ENCODE measurements around the gene SGTA.
A peak's percentile ranks its signal among the peaks of the same experiment; 100 is the strongest.

Gene SGTA

GRCh38 chr19:2769218-2769617, 13.9 kb downstream of the SGTA start:
- H3K4me3 ChIP-seq: no peak overlapping the region
- H3K9ac ChIP-seq: peak overlapping the region in 8 of 11 experiments; percentile 33 to 76 (median 70); a peak in 12 of 22 replicates
- no peak for TF ChIP-seq Cebpa-rat (IDR thresholded peaks at IDR 0.05)
- peak overlapping the region; percentile 30 to 98 (median 92); a peak in 18 of 22 replicates for H3K4me2 ChIP-seq
- peaks cover 40 to 52% (median 45%) of the 10 kb centered on the region in 10 experiments for H3K4me1 ChIP-seq
- H4K20me1 ChIP-seq: peaks cover 57 to 88% (median 68%) of the 10 kb centered on the region in 11 experiments
- peak overlapping the region in 10 of 11 experiments; percentile 27 to 89 (median 80); a peak in 18 of 22 replicates for H3K27ac ChIP-seq
- no peaks in the 10 kb centered on the region for H3K9me3 ChIP-seq (replicated peaks in 1 of 11)
- H3K36me3 ChIP-seq: peaks cover 50 to 76% (median 65%) of the 10 kb centered on the region in 11 experiments
- H3K27me3 ChIP-seq: no peaks in the 10 kb centered on the region

- H3K36me3 ChIP-seq: peaks cover 57 to 76% (median 68%) of the 10 kb centered on the region in 11 experiments
- peaks cover 37 to 45% (median 39%) of the 10 kb centered on the region in 10 experiments for H3K4me1 ChIP-seq
- H4K20me1 ChIP-seq: peaks cover 51 to 84% (median 69%) of the 10 kb centered on the region in 11 experiments
- no peak for TF ChIP-seq Cebpa-rat (IDR thresholded peaks at IDR 0.05)
- no peaks in the 10 kb centered on the region for H3K9me3 ChIP-seq (replicated peaks in 1 of 11)
- no peaks in the 10 kb centered on the region for H3K27me3 ChIP-seq
- no peak overlapping the region for H3K4me3 ChIP-seq
- peak overlapping the region in 9 of 11 experiments; percentile 69 to 89 (median 81); a peak in 16 of 22 replicates for H3K27ac ChIP-seq
- peak overlapping the region in 3 of 11 experiments; percentile 88 to 97 (median 92); a peak in 2 of 22 replicates for H3K4me2 ChIP-seq
- H3K9ac ChIP-seq: peak overlapping the region in 7 of 11 experiments; percentile 5 to 76 (median 72); a peak in 8 of 22 replicates
These were observed 14.5 kb downstream of the SGTA start for GRCh38 chr19:2768365-2769132.

- no peak overlapping the region for H3K4me2 ChIP-seq
- H3K4me3 ChIP-seq: no peak overlapping the region
- peaks cover 50 to 91% (median 77%) of the 10 kb centered on the region in 11 experiments for H4K20me1 ChIP-seq
- H3K36me3 ChIP-seq: peaks cover 66 to 84% (median 77%) of the 10 kb centered on the region in 11 experiments
- H3K27me3 ChIP-seq: no peaks in the 10 kb centered on the region
- peak overlapping the region in 7 of 11 experiments; percentile 3 to 89 (median 80); a peak in 8 of 22 replicates for H3K27ac ChIP-seq
- no peak for TF ChIP-seq Cebpa-rat (IDR thresholded peaks at IDR 0.05)
- peak overlapping the region in 2 of 11 experiments; percentile 13 to 14; a peak in 1 of 22 replicates for H3K9ac ChIP-seq
- H3K9me3 ChIP-seq (replicated peaks in 1 of 11): no peaks in the 10 kb centered on the region
- H3K4me1 ChIP-seq: peaks cover 36 to 45% (median 38%) of the 10 kb centered on the region in 10 experiments
These were observed 15.4 kb downstream of the SGTA start for GRCh38 chr19:2767688-2768087.

GRCh38 chr19:2766594-2767372, 16.3 kb downstream of the SGTA start:
- TF ChIP-seq Cebpa-rat (IDR thresholded peaks at IDR 0.05): no peak
- Histone ChIP-seq H3K27ac (peak overlapping the region in 2 of 11 experiments; percentile 6 to 81; a peak in 3 of 22 replicates), H3K9ac (no peak overlapping the region), H3K4me2 (no peak overlapping the region), H3K36me3 (peaks cover 75 to 89% (median 80%) of the 10 kb centered on the region in 11 experiments), H3K9me3 (replicated peaks in 1 of 11) (no peaks in the 10 kb centered on the region), H3K4me1 (peaks cover 27 to 36% (median 29%) of the 10 kb centered on the region in 10 experiments), H3K27me3 (no peaks in the 10 kb centered on the region), H3K4me3 (no peak overlapping the region), H4K20me1 (peaks cover 41 to 91% (median 77%) of the 10 kb centered on the region in 11 experiments)

GRCh38 chr19:2765376-2765775, 17.7 kb downstream of the SGTA start:
- Histone ChIP-seq H4K20me1 (peaks cover 30 to 91% (median 76%) of the 10 kb centered on the region in 11 experiments), H3K36me3 (peaks cover 87 to 92% (median 90%) of the 10 kb centered on the region in 11 experiments), H3K4me1 (peaks cover 13 to 29% (median 21%) of the 10 kb centered on the region in 10 experiments), H3K9me3 (replicated peaks in 1 of 11) (no peaks in the 10 kb centered on the region), H3K27me3 (no peaks in the 10 kb centered on the region), H3K27ac (no peak overlapping the region), H3K4me3 (no peak overlapping the region), H3K9ac (0 out of 22 replicates have a peak overlapping the region, but pooled peaks of 1 of the 11 experiments have one; percentile 5), H3K4me2 (no peak overlapping the region)
- TF ChIP-seq Cebpa-rat (IDR thresholded peaks at IDR 0.05): no peak

GRCh38 chr19:2764945-2765344, 18.1 kb downstream of the SGTA start:
- Histone ChIP-seq H3K9ac (0 out of 22 replicates have a peak overlapping the region, but pooled peaks of 2 of the 11 experiments have one; percentile 5 to 29), H3K4me1 (peaks cover 11 to 28% (median 21%) of the 10 kb centered on the region in 10 experiments), H3K36me3 (peaks cover 89 to 96% (median 94%) of the 10 kb centered on the region in 11 experiments), H3K4me2 (no peak overlapping the region), H4K20me1 (peaks cover 25 to 91% (median 77%) of the 10 kb centered on the region in 11 experiments), H3K4me3 (no peak overlapping the region), H3K27ac (no peak overlapping the region), H3K9me3 (replicated peaks in 1 of 11) (no peaks in the 10 kb centered on the region), H3K27me3 (no peaks in the 10 kb centered on the region)
- no peak for TF ChIP-seq Cebpa-rat (IDR thresholded peaks at IDR 0.05)

- peaks cover 87 to 100% (median 98%) of the 10 kb centered on the region in 11 experiments for H3K36me3 ChIP-seq
- H3K4me3 ChIP-seq: no peak overlapping the region
- TF ChIP-seq Cebpa-rat (IDR thresholded peaks at IDR 0.05): no peak
- H3K27me3 ChIP-seq: no peaks in the 10 kb centered on the region
- H4K20me1 ChIP-seq: peaks cover 20 to 92% (median 77%) of the 10 kb centered on the region in 11 experiments; a peak in 21 of 22 replicates
- H3K9ac ChIP-seq: no peak overlapping the region
- no peaks in the 10 kb centered on the region for H3K9me3 ChIP-seq (replicated peaks in 1 of 11)
- peaks cover 13 to 28% (median 21%) of the 10 kb centered on the region in 10 experiments for H3K4me1 ChIP-seq
- H3K27ac ChIP-seq: no peak overlapping the region
- H3K4me2 ChIP-seq: no peak overlapping the region
These were observed 19.4 kb downstream of the SGTA start for GRCh38 chr19:2763687-2764086.

GRCh38 chr19:2762783-2763496, 20.1 kb downstream of the SGTA start:
- no peak overlapping the region for H3K4me3 ChIP-seq
- H3K4me2 ChIP-seq: no peak overlapping the region
- 0 out of 22 replicates have a peak overlapping the region, but pooled peaks of 1 of the 11 experiments have one; percentile 15 for H3K27ac ChIP-seq
- peaks cover 84 to 100% (median 98%) of the 10 kb centered on the region in 11 experiments for H3K36me3 ChIP-seq
- H3K27me3 ChIP-seq: no peaks in the 10 kb centered on the region
- no peak for TF ChIP-seq Cebpa-rat (IDR thresholded peaks at IDR 0.05)
- peaks cover 14 to 92% (median 77%) of the 10 kb centered on the region in 11 experiments; a peak in 21 of 22 replicates for H4K20me1 ChIP-seq
- H3K4me1 ChIP-seq: peaks cover 13 to 30% (median 25%) of the 10 kb centered on the region in 10 experiments
- 0 out of 22 replicates have a peak overlapping the region, but pooled peaks of 1 of the 11 experiments have one; percentile 38 for H3K9ac ChIP-seq
- H3K9me3 ChIP-seq (replicated peaks in 1 of 11): no peaks in the 10 kb centered on the region

All from BLaER1 treated with 17β-estradiol and CSF1 and Interleukin-3, amounts not matched to agents 10 nM and 100 nM (cell line).